Psoas muscle (tissue), 8 donors: ENCODE data around the gene SPSB1. TPM values are rescaled to one million over a fixed set of nuclear protein-coding genes. Genes with fewer than 3 reads are reported as not detected.

Source experiments
- ATAC-seq, 4 donors: fragments of 200-7000 bp; cut with Tn5 transposase; one replicate each; pipeline ENCODE4 v1.9.1; 2020; ENCODE audit warnings: moderate library complexity in 3 of 4, mild to moderate bottlenecking in 2 of 4
- DNase-seq, 2 donors: peaks; one replicate each; pipeline ENCODE4 v3.0.0-alpha.2; 2020
- H3K27ac ChIP-seq: fragments of 200-600 bp; one replicate; pipeline ENCODE4 v1.8.0; 2022
- H3K27me3 ChIP-seq, 3 donors: fragments of 200-600 bp in 1 of 3; one replicate each; pipeline versions ENCODE4 v1.6.1 to v1.8.0; 2013 to 2022; ENCODE audit warnings: low read length in 2 of 3, mild to moderate bottlenecking in 2 of 3, moderate library complexity in 1 of 3; ENCODE audit not compliant: insufficient read depth in 3 of 3
- H3K36me3 ChIP-seq, 2 donors: fragments of 200-600 bp in 1 of 2; one replicate each; pipeline versions ENCODE4 v1.6.1 to v1.8.0; 2013 to 2022; ENCODE audit warnings: low read depth in 1 of 2, mild to moderate bottlenecking in 1 of 2, moderate library complexity in 1 of 2; ENCODE audit not compliant: insufficient read depth in 1 of 2
- H3K4me1 ChIP-seq: fragments of 200-600 bp; one replicate; pipeline ENCODE4 v1.8.0; 2022
- H3K4me3 ChIP-seq: fragments of 200-600 bp; one replicate; pipeline ENCODE4 v1.8.0; 2022; ENCODE audit warnings: mild to moderate bottlenecking
- H3K9me3 ChIP-seq: fragments of 200-600 bp; one replicate; pipeline ENCODE4 v1.8.0; 2022
- WGBS, 3 donors: extraction: QIAGEN DNeasy Blood & Tissue Kit; methylation state at CpG; one replicate each; pipeline versions ENCODE4 v1.1.6 to v1.1.7; 2013; 5-methylcytosine and 5-hydroxymethylcytosine counted together
- intact Hi-C, 2 donors: fragments of 100-400 bp; cut with DNase I; formaldehyde crosslinking; loops; one replicate each; pipeline versions ENCODE4 v1.11.0 to v1.14.2; 2022
- polyA plus RNA-seq, 3 donors: library from polyadenylated mRNA; stranded (reverse); fragments of 200-250 nt; gene quantifications; one replicate each; pipeline ENCODE4 v1.2.3, GENCODE V29; 2013
- total RNA-seq, 4 donors: library from RNA; stranded (reverse); fragmentation: NEBNext Ultra II Directional in 2 of 4; extraction: Animal tissue kit (Norgen Biotek cat#: 25700) in 2 of 4; gene quantifications; one replicate each; pipeline versions ENCODE4 v1.2.1 to v1.2.4, GENCODE V29; 2021 to 2023
- TF ChIP-seq, protein P1 (sequence below): fragments of 200-600 bp; IDR thresholded peaks from one replicate; pipeline ENCODE4 v1.8.0; 2022; ENCODE audit warnings: antibody characterized with exemption
- donor health status: healthy with polysubstance abuse.
- donor health status: DM: no; HTN: no; CAD: no; lungs with moderate emphysema.
- donor health status: Bipolar disorder and iron deficiency.
- donor health status: healthy.
- donor health status: DM: yes; HTN: yes; CAD: no.
- donor health status: DM: no; HTN: no; CAD: no.
- donor health status: DM: no; HTN: no; CAD: no.
- donor health status: DM: yes; HTN: yes; CAD: no.

SPSB1 gene
- total and polyA plus RNA-seq, 7 donors, result 12.0 to 60.7 (median 31.3) TPM

DNA sequence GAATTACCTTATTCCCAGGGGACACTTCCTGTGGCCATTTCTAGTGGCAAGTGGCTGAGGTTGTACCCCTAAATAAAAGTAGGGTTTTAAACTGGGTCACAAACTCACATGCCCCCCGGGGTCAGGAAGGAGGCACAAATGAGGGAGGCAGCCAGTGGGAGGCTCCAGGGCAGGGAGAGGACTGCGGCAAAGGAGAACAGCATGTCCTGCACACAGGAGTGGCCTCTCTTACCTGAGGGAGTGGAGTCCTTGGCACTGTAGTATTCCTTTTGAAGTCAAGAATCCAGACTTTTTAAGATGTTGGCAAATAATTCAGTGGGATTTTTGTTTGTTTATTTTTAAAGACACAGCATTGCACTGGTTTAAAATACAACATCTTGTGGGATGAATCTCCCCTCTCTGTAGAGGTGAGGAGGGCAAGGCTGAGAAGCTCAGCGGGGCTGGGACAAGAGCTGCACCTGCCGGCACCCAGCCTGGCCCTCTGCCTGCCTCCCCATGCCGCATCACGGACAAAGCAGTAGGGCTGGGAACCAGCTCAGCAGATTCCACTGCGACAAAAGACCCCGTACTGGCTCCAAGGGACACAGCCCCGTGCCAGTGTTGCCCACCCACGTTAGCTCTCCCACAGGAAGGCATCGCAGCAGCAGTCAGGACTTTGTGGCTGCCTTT is 22.2 kb downstream of the SPSB1 start:
- no peak for ATAC-seq
- Histone ChIP-seq H3K27ac (no peak overlapping the region), H3K4me3 (no peak overlapping the region), H3K9me3 (no peaks in the 10 kb centered on the region), H3K27me3 (no peaks in the 10 kb centered on the region), H3K4me1 (peaks cover 16% of the 10 kb centered on the region), H3K36me3 (no peaks in the 10 kb centered on the region)
- TF ChIP-seq, protein P1, sequence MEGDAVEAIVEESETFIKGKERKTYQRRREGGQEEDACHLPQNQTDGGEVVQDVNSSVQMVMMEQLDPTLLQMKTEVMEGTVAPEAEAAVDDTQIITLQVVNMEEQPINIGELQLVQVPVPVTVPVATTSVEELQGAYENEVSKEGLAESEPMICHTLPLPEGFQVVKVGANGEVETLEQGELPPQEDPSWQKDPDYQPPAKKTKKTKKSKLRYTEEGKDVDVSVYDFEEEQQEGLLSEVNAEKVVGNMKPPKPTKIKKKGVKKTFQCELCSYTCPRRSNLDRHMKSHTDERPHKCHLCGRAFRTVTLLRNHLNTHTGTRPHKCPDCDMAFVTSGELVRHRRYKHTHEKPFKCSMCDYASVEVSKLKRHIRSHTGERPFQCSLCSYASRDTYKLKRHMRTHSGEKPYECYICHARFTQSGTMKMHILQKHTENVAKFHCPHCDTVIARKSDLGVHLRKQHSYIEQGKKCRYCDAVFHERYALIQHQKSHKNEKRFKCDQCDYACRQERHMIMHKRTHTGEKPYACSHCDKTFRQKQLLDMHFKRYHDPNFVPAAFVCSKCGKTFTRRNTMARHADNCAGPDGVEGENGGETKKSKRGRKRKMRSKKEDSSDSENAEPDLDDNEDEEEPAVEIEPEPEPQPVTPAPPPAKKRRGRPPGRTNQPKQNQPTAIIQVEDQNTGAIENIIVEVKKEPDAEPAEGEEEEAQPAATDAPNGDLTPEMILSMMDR, result no peak
- intact Hi-C loops, result loop anchor here in 1 of 2 donors (5.0 kb wide), 1 partner anchor 42 kb away; no protein-coding TSS in a partner anchor
- DNase-seq, result no peak
- WGBS, 3 donors, result 79 to 86% (median 80%) methylated on average over 11 of the region's 11 CpGs

DNA sequence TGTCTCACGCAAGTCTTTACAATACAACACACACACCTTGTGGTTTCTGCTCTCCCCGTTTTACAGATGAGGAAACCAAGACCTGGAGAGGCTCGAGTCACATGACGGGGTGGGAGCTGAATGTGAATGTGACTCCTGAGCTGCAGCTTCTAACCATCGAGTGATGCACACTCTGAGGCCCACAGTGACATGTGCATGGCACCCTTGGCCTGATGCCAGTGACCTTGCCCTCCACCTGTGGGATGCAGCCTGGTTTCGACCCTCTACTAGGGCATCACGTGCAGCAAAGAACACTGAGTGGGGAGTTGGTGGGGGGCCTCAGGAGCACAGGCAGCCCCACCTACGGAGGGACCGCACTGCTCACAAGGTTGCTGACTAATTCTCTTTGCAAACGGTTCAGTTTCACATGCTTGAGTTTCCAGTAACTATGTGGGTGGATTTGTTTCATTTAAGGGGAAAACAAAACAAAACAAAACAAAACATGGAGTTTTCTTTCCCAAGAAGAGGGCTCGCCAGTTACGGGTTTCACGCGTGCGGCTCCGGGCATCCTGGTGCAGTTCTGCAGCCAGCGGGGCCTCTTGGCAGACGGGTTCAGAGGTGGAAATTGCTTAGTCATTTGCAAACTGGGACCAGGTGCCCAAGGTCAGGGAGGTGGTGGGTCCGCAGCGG is 22.9 kb downstream of the SPSB1 start:
- WGBS, 3 donors, result 65 to 78% (median 67%) methylated on average over 20 of the region's 20 CpGs
- Histone ChIP-seq H3K4me3 (no peak overlapping the region), H3K27me3 (no peaks in the 10 kb centered on the region), H3K4me1 (peaks cover 16% of the 10 kb centered on the region), H3K27ac (no peak overlapping the region), H3K9me3 (no peaks in the 10 kb centered on the region), H3K36me3 (no peaks in the 10 kb centered on the region)
- intact Hi-C loops, result loop anchor here in 1 of 2 donors (5.0 kb wide), 1 partner anchor 42 kb away; no protein-coding TSS in a partner anchor
- TF ChIP-seq, protein P1, result no peak
- DNase-seq (no peak), ATAC-seq (peak in 3 of 4 donors; percentile 12 to 18 (median 16))

DNA sequence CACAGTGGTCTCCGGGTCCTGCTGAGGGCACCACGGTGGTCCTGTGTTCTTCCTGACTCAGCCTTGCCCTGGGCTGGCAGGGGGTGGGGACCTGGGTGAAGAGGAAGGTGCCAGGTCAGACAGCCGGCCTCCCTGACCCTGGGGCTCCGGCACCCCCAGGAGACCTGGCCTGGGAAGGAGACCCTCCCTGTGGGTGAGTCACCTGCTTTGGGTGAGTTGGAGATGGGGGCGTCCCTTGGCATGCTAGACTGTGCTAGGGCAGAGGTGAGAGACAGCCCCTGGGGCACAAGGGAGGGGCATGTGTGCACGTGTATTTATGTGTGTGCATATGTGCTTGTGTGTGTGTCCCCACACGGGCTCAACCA is 23.4 kb downstream of the SPSB1 start:
- Histone ChIP-seq H3K4me1 (peaks cover 16% of the 10 kb centered on the region), H3K9me3 (no peaks in the 10 kb centered on the region), H3K27ac (no peak overlapping the region), H3K27me3 (no peaks in the 10 kb centered on the region), H3K4me3 (no peak overlapping the region), H3K36me3 (no peaks in the 10 kb centered on the region)
- ATAC-seq (peak in 1 of 4 donors; percentile 16), DNase-seq (no peak)
- WGBS, 3 donors, result 72 to 86% (median 84%) methylated on average over 7 of the region's 7 CpGs
- intact Hi-C loops, result loop anchor here in 1 of 2 donors (5.0 kb wide), 1 partner anchor 41 kb away; no protein-coding TSS in a partner anchor
- TF ChIP-seq, protein P1, result no peak

DNA sequence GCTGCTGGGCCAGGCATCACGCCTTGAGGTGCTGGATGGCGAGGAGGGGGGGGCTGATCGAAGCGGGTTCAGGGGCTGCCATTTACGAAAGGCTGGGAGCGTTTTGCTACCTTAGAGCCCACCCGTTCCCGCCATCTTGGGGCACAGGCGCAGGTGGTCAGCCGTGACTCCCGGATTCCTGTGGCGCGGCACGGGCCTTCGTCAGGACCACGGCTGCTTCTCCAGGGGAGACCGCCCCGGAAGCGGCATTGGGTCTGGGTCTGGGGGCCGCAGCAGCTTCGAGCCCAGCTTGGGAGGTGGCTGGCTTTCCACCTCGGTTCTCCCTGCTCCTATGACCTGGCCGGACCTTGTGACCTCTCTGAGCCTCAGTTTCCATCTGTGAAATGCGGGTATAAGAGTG is 23.8 kb downstream of the SPSB1 start:
- no peak for ATAC-seq
- H3K4me1 ChIP-seq, result peaks cover 16% of the 10 kb centered on the region
- H3K27ac ChIP-seq, result no peak overlapping the region
- no peaks in the 10 kb centered on the region for H3K27me3 ChIP-seq
- TF ChIP-seq, protein P1, result no peak
- 94 to 96% (median 96%) methylated on average over 24 of the region's 24 CpGs for WGBS, 3 donors
- DNase-seq, result no peak
- no peaks in the 10 kb centered on the region for H3K9me3 ChIP-seq
- no peak overlapping the region for H3K4me3 ChIP-seq
- H3K36me3 ChIP-seq, result no peaks in the 10 kb centered on the region
- intact Hi-C loops, result loop anchor here in 1 of 2 donors (5.0 kb wide), 1 partner anchor 41 kb away; no protein-coding TSS in a partner anchor
